ENCODE results near the gene TEX48.

Gene TEX48

DNA sequence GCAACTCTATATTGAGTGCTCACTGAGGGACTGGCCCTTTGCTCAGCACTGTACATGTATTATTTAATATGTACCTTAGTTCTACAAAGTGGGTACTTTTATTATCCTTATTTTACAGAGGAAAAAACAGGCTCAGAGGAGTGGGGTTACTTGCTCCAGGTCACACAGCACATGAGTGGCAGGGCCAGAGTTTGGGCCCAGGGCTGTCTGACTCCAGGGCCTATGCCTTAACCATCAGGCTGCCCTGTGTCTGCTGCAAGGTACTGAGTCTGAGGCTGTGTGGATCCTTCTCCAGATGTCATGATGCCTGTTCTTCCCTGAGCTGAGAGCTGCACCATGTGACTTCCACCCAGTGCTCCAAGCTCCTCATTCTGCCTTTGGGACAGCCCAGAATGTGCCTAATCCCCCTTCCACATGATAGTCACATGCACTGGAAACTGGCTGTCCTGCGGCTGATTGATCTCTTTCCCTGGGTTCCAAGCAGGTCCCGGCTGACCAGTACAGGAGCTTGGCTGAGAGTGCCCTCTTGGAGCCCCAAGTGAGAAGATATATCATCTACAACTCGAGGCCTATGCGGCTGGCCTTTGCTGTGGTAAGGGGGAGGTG, 55.5 kb downstream of the TEX48 start:
- H3K4me3 Mint-ChIP-seq = no peak overlapping the region
- H3K27ac Mint-ChIP-seq = no peak overlapping the region
- peaks cover 14% of the 10 kb centered on the region for H3K36me3 Mint-ChIP-seq
- H3K9me3 Mint-ChIP-seq = no peaks in the 10 kb centered on the region
- H3K27me3 Mint-ChIP-seq = no peaks in the 10 kb centered on the region
- H3K4me1 Mint-ChIP-seq = peaks cover 8% of the 10 kb centered on the region

DNA sequence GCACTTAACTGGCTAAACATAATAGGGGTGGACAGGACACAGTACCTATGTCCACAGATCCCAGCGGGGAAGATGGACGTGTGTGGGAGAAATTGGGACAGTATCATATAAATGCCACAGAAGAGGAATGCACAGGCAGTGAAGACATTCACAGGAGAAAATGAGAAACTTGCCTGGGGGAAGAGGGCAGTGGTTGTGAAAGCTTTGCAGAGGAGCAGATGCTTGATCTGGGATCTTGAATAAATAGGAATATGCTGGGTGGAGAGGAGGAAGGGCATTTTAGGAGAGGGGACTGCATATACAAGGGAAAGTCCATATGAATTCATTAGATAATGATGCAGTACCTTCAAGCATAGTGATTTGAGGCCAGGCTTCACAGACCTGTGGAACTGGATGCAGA, 57.3 kb downstream of the TEX48 start:
- Mint-ChIP-seq H3K27ac (peak overlapping the region; percentile 15), H3K36me3 (peaks cover 16% of the 10 kb centered on the region), H3K27me3 (no peaks in the 10 kb centered on the region), H3K9me3 (no peaks in the 10 kb centered on the region), H3K4me3 (no peak overlapping the region), H3K4me1 (peaks cover 13% of the 10 kb centered on the region)

DNA sequence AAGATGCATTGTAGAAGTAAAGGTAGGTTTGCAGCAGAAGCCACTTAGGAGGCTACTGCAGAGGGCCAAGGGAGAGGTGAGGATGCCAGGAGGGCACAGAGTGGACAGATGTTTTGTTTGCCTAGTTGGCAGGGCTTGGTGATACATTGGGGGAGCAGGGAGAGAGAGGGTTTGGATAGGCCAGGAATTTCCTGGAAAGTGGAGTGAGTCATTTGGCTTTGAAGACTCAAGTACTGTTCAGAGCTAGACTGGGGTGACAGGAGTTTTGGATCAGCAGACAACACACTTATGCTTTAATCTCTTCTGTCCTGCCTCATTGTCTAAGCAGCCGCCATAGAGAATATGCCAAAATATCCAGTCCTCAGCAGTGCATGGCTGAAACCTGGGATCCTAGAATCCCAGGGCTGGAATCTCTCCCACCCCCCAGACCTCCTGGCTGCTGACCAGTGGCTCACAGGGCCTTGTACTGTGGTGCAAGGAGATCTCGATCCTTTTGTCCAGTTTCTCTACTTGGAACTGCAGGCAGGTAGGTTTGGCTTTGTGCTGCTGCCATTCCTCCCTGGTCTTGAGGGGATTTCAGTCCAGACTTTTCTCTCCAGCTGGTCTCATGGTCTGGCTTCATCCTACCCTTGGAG, 59.9 kb downstream of the TEX48 start:
- Mint-ChIP-seq H3K36me3 (peaks cover 16% of the 10 kb centered on the region), H3K4me3 (no peak overlapping the region), H3K4me1 (peaks cover 31% of the 10 kb centered on the region), H3K27me3 (no peaks in the 10 kb centered on the region), H3K9me3 (no peaks in the 10 kb centered on the region), H3K27ac (no peak overlapping the region)

DNA sequence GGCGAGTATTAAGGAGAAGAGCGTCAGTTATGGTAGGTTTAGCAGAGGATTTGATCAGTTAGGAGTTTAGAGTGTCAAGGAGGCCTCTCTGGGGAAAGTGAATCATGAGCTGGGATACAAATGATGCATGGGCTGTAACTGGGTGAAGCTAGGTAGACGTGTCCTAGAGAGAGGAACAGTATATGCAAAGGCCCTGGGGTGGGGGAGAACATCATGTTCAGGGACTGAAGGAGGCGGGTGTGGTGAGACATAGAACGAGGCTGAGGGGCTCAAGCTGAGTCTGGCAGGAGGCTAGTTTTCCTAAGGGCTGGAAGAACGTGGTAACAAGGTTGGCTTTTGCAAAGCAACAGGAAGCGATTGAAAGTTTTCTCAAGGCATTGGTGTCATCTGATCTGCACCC, 60.4 kb downstream of the TEX48 start:
- H3K27ac Mint-ChIP-seq = no peak overlapping the region
- peaks cover 36% of the 10 kb centered on the region for H3K4me1 Mint-ChIP-seq
- no peaks in the 10 kb centered on the region for H3K27me3 Mint-ChIP-seq
- H3K9me3 Mint-ChIP-seq = no peaks in the 10 kb centered on the region
- H3K36me3 Mint-ChIP-seq = peaks cover 14% of the 10 kb centered on the region
- H3K4me3 Mint-ChIP-seq = no peak overlapping the region

DNA sequence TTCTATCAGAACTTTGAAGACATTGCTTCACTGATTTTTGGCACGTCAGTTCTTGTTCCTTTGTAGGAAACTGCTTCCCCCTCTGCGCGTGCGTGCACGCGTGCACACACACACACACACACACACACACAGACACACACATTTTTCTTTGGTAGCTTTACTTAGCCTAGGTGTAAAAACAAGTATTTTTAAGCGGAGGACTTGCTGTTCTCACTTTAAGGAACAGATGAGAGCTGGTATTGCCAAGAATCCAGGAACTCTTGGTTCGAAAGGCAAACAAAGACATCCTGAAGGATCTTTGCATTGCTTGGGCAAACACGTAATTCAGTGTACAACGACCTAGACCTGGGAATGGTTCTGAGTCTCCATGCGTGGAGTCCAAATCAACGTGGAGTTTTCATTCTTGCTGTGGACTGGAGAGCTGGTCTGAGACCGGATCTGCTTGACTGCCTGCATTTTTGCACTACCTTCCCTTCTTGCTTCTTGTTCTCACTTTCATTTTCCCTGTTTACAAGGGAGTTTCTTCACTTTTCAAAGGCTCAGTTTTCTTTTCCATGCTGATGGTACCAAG, 62.7 kb downstream of the TEX48 start:
- Mint-ChIP-seq H3K36me3 (peaks cover 17% of the 10 kb centered on the region), H3K27me3 (no peaks in the 10 kb centered on the region), H3K4me3 (peak overlapping the region; percentile 82), H3K27ac (peak overlapping the region; percentile 92), H3K4me1 (peaks cover 48% of the 10 kb centered on the region), H3K9me3 (no peaks in the 10 kb centered on the region)

DNA sequence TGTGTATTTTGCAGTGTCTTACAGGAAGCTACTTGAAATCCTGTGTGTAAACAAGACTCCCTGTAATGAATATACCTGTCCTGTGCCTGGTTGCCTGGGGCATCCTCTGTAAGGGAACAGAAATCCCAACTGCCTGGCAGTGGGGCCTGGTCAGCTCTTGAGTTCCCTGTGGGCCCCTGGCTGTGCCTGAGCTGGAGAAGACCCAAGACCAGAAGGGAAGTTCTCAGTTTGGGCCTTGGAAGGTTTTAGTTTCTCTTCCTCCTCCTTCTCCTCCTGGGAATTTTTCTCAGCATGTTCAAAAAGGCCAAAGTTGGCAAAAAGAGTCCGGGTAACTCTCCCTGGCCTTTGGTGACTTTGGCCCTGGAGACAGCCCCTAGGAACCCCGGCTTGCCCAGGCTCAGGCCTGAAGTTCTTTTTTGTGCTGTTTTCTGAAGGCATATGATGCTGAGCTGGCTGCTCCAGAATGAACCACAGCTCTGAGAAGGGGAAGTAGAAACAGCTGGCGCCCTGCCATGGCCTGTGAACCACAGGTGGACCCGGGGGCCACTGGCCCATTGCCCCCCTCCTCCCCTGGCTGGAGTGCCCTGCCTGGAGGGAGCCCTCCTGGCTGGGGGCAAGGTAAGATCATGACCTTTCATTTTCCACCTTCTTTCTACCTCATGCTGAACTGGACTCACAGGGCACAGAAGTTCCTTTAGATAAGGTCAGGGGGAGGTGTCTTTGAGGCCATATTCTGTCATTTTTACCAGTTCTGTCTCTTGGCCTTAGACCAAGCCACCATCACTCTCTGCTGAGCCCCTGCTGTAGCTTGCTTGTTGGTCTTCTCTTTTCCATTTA, 65.1 kb downstream of the TEX48 start:
- Mint-ChIP-seq H3K36me3 (peaks cover 14% of the 10 kb centered on the region), H3K9me3 (no peaks in the 10 kb centered on the region), H3K4me3 (peak overlapping the region; percentile 36), H3K4me1 (peaks cover 68% of the 10 kb centered on the region), H3K27me3 (no peaks in the 10 kb centered on the region), H3K27ac (peak overlapping the region; percentile 91)

All from activated naive CD4-positive, alpha-beta T cell treated with anti-CD3 and anti-CD28 coated beads, Interleukin-2, amount 50 U/mL, for 24 hours (primary cell).